Breast epithelium (tissue), 3 donors: ENCODE data around the gene NOD2.

ENCODE experiments used
- POLR2A ChIP-seq: fragments of 450-650 bp; IDR thresholded peaks from one replicate; pipeline ENCODE4 v1.6.1; 2016; ENCODE audit warnings: antibody characterized with exemption, mild to moderate bottlenecking, moderate library complexity
- TF ChIP-seq, protein P1 (sequence below), 3 donors: fragments of 450-650 bp; IDR thresholded peaks; one replicate each; pipeline ENCODE4 v1.5.1; 2016 to 2017; ENCODE audit warnings: antibody characterized with exemption in 3 of 3, mild to moderate bottlenecking in 3 of 3, moderate library complexity in 3 of 3

DNA sequence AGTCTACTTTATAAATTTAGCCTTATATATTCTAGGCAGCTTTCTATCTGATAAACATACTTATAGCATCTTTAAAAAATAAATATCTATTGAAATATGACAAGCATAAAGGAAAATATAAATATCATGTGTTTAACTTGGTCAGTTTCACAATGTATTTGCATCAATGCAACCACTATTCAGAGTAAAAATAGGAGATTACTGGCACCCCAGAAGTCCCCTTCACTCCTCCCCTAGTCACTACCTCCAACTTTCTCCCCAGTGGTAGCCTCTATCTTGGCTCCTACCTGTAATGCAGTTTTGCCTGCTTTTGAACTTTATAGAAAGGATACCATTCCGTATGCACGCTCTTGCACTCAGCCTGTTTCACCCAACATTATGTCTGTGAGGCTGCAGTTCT is 3.2 kb upstream of the NOD2 start:
- TF ChIP-seq, protein P1, sequence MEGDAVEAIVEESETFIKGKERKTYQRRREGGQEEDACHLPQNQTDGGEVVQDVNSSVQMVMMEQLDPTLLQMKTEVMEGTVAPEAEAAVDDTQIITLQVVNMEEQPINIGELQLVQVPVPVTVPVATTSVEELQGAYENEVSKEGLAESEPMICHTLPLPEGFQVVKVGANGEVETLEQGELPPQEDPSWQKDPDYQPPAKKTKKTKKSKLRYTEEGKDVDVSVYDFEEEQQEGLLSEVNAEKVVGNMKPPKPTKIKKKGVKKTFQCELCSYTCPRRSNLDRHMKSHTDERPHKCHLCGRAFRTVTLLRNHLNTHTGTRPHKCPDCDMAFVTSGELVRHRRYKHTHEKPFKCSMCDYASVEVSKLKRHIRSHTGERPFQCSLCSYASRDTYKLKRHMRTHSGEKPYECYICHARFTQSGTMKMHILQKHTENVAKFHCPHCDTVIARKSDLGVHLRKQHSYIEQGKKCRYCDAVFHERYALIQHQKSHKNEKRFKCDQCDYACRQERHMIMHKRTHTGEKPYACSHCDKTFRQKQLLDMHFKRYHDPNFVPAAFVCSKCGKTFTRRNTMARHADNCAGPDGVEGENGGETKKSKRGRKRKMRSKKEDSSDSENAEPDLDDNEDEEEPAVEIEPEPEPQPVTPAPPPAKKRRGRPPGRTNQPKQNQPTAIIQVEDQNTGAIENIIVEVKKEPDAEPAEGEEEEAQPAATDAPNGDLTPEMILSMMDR (IDR thresholded peaks at IDR 0.05), result no peak
- TF ChIP-seq POLR2A, result no peak
